CD4-positive, alpha-beta T cell treated with Interferon gamma for 1 hour (primary cell): ENCODE data around the gene MTPN.

ENCODE experiments used
- DNase-seq: peaks from one replicate; pipeline ENCODE4 v3.0.0-alpha.2; 2020

MTPN gene

GRCh38 chr7:135977007-135977741 is at the start of gene MTPN:
Gene MTPN (minus strand): TSS chr7:135977359. CDS start chr7:135977100, 259 bp downstream.
- peak; percentile 97 for DNase-seq

GRCh38 chr7:136026209-136026608 is 49.0 kb upstream of the MTPN start:
- no peak for DNase-seq

- DNase-seq = no peak
These were observed 46.1 kb upstream of the MTPN start for GRCh38 chr7:136023134-136023869.

- no peak for DNase-seq
These were observed 43.4 kb upstream of the MTPN start for GRCh38 chr7:136020556-136020955.

GRCh38 chr7:136018104-136018503 is 40.9 kb upstream of the MTPN start:
- DNase-seq = no peak

- no peak for DNase-seq
These were observed 39.7 kb upstream of the MTPN start for GRCh38 chr7:136016649-136017395.

GRCh38 chr7:136015638-136016037 is 38.5 kb upstream of the MTPN start:
- DNase-seq = no peak

GRCh38 chr7:136014659-136015058 is 37.5 kb upstream of the MTPN start:
- no peak for DNase-seq

- no peak for DNase-seq
These were observed 35.1 kb upstream of the MTPN start for GRCh38 chr7:136012238-136012637.

GRCh38 chr7:136009488-136010079 is 32.4 kb upstream of the MTPN start:
- DNase-seq = no peak

- DNase-seq = no peak
These were observed 29.0 kb upstream of the MTPN start for GRCh38 chr7:136006208-136006607.

- no peak for DNase-seq
These were observed 26.9 kb upstream of the MTPN start for GRCh38 chr7:136004083-136004482.

- DNase-seq = no peak
These were observed 25.6 kb upstream of the MTPN start for GRCh38 chr7:136002802-136003201.

- DNase-seq = no peak
These were observed 23.2 kb upstream of the MTPN start for GRCh38 chr7:136000288-136000913.

- no peak for DNase-seq
These were observed 20.9 kb upstream of the MTPN start for GRCh38 chr7:135998081-135998480.

GRCh38 chr7:135995748-135996147 is 18.6 kb upstream of the MTPN start:
- no peak for DNase-seq

- DNase-seq = no peak
These were observed 17.5 kb upstream of the MTPN start for GRCh38 chr7:135994466-135995205.

GRCh38 chr7:135993950-135994349 is 16.8 kb upstream of the MTPN start:
- DNase-seq = no peak

- no peak for DNase-seq
These were observed 14.7 kb upstream of the MTPN start for GRCh38 chr7:135991906-135992305.

- no peak for DNase-seq
These were observed 14.2 kb upstream of the MTPN start for GRCh38 chr7:135991322-135991721.

- no peak for DNase-seq
These were observed 13.1 kb upstream of the MTPN start for GRCh38 chr7:135990258-135990657.
